ENCODE results near the gene ABCD1.
"Not testable (repeated sequence)": the region's sequence is repeated elsewhere in the genome, so short reads cannot be mapped to it uniquely, and the experiment has no call there.

DNA sequence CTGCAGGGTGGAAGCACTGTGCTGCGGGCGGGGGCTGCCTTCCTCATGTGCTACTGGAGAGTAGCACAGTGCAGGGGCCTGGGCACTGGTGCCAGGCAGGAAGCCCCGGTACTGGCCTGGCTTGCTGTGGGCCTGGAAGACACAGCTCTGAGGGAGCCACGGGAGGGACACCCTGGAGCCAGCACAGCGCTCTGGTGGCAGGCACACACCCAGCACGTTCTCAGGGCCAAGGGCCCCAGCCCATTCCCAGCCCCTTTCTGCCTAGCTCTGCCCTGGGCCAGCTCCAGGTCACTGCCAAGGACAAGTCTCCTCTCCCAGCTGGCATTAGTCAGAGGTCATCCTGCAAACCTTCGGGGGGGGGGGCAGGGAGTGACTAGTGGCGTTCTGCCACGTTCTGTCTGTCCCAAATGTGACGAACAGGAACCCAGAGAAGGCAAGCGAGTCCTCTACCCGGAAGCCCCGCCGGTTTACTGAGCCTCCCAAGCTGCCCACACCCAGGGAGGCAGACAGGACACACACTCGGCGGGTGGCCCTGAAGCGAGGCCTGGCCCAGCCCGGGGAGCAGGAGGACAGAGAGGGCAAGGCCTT, 24.8 kb upstream of the ABCD1 start:
- TF ChIP-seq, protein P1, sequence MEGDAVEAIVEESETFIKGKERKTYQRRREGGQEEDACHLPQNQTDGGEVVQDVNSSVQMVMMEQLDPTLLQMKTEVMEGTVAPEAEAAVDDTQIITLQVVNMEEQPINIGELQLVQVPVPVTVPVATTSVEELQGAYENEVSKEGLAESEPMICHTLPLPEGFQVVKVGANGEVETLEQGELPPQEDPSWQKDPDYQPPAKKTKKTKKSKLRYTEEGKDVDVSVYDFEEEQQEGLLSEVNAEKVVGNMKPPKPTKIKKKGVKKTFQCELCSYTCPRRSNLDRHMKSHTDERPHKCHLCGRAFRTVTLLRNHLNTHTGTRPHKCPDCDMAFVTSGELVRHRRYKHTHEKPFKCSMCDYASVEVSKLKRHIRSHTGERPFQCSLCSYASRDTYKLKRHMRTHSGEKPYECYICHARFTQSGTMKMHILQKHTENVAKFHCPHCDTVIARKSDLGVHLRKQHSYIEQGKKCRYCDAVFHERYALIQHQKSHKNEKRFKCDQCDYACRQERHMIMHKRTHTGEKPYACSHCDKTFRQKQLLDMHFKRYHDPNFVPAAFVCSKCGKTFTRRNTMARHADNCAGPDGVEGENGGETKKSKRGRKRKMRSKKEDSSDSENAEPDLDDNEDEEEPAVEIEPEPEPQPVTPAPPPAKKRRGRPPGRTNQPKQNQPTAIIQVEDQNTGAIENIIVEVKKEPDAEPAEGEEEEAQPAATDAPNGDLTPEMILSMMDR (IDR thresholded peaks at IDR 0.05) = not testable (repeated sequence)
- TF ChIP-seq POLR2A (IDR thresholded peaks at IDR 0.05) = not testable (repeated sequence)

Data from uterus (tissue), 2 donors.